WERI-Rb-1 (cell line): ENCODE measurements around the gene CHD6.

Source experiments
- DNase-seq: peaks from one replicate; pipeline ENCODE4 v3.0.0-alpha.2; 2020
- H3K27ac ChIP-seq: fragments of 250-450 bp; sonication (Bioruptor Pico); 2 replicates; pipeline ENCODE4 v1.5.1; 2020; ENCODE audit warnings: mild to moderate bottlenecking, moderate library complexity
- H3K27me3 ChIP-seq: fragments of 250-450 bp; sonication (Bioruptor Pico); 2 replicates; pipeline ENCODE4 v1.5.1; 2021; ENCODE audit warnings: mild to moderate bottlenecking, low read depth, moderate library complexity; ENCODE audit not compliant: insufficient read depth, severe bottlenecking
- H3K36me3 ChIP-seq: fragments of 250-450 bp; sonication (Bioruptor Pico); 2 replicates; pipeline ENCODE4 v1.5.1; 2020; ENCODE audit warnings: mild to moderate bottlenecking, moderate library complexity
- H3K4me3 ChIP-seq: 2 replicates; pipeline ENCODE4 v1.5.1; 2011; ENCODE audit warnings: low read depth, mild to moderate bottlenecking, control low read depth, low read length
- H3K9me3 ChIP-seq: fragments of 250-450 bp; sonication (Bioruptor Pico); 2 replicates; pipeline ENCODE4 v1.5.1; 2021; ENCODE audit warnings: mild to moderate bottlenecking, moderate library complexity; ENCODE audit not compliant: severe bottlenecking
- CTCF ChIP-seq: IDR thresholded peaks from 2 replicates; pipeline ENCODE4 v1.5.1; 2011; ENCODE audit warnings: low read depth, mild to moderate bottlenecking, control low read depth, inconsistent platforms, low read length

Gene CHD6

GRCh38 chr20:41415191-41415590 lies 203.0 kb downstream of the CHD6 start:
- Histone ChIP-seq H3K27me3 (no peaks in the 10 kb centered on the region), H3K36me3 (peaks cover 90% of the 10 kb centered on the region), H3K9me3 (no peaks in the 10 kb centered on the region), H3K4me3 (no peak overlapping the region), H3K27ac (no peak overlapping the region)
- no peak for TF ChIP-seq CTCF
- DNase-seq, result no peak

- H3K9me3 ChIP-seq, result no peaks in the 10 kb centered on the region
- no peak overlapping the region for H3K27ac ChIP-seq
- H3K4me3 ChIP-seq, result no peak overlapping the region
- no peak for TF ChIP-seq CTCF
- no peak for DNase-seq
- peaks cover 96% of the 10 kb centered on the region for H3K36me3 ChIP-seq
- no peaks in the 10 kb centered on the region for H3K27me3 ChIP-seq
Observed at GRCh38 chr20:41413169-41413568, 205.0 kb downstream of the CHD6 start.

GRCh38 chr20:41412324-41413120 lies 205.7 kb downstream of the CHD6 start:
- H3K9me3 ChIP-seq, result no peaks in the 10 kb centered on the region
- no peaks in the 10 kb centered on the region for H3K27me3 ChIP-seq
- no peak for TF ChIP-seq CTCF
- no peak overlapping the region for H3K4me3 ChIP-seq
- H3K36me3 ChIP-seq, result peaks cover 94% of the 10 kb centered on the region
- no peak overlapping the region for H3K27ac ChIP-seq
- no peak for DNase-seq

- Histone ChIP-seq H3K27ac (no peak overlapping the region), H3K36me3 (peaks cover 93% of the 10 kb centered on the region), H3K4me3 (no peak overlapping the region), H3K9me3 (no peaks in the 10 kb centered on the region), H3K27me3 (no peaks in the 10 kb centered on the region)
- no peak for TF ChIP-seq CTCF
- DNase-seq, result no peak
Observed at GRCh38 chr20:41411391-41411847, 206.8 kb downstream of the CHD6 start.

- Histone ChIP-seq H3K27me3 (no peaks in the 10 kb centered on the region), H3K4me3 (no peak overlapping the region), H3K36me3 (peaks cover 90% of the 10 kb centered on the region), H3K27ac (no peak overlapping the region), H3K9me3 (no peaks in the 10 kb centered on the region)
- no peak for DNase-seq
- TF ChIP-seq CTCF, result no peak
Observed at GRCh38 chr20:41408986-41409385, 209.2 kb downstream of the CHD6 start.
